ENCODE data around the gene DGKD.

- TF ChIP-seq TAF1 (IDR thresholded peaks at IDR 0.05; ENCODE audit: borderline replicate concordance, insufficient read depth, low read length) (no peak), POLR2AphosphoS5 (IDR thresholded peaks at IDR 0.05; ENCODE audit: low read depth, low read length) (no peak), SIN3A (IDR thresholded peaks at IDR 0.05; ENCODE audit: borderline replicate concordance, insufficient read depth, low read length) (no peak)
- TF ChIP-seq, protein P1, sequence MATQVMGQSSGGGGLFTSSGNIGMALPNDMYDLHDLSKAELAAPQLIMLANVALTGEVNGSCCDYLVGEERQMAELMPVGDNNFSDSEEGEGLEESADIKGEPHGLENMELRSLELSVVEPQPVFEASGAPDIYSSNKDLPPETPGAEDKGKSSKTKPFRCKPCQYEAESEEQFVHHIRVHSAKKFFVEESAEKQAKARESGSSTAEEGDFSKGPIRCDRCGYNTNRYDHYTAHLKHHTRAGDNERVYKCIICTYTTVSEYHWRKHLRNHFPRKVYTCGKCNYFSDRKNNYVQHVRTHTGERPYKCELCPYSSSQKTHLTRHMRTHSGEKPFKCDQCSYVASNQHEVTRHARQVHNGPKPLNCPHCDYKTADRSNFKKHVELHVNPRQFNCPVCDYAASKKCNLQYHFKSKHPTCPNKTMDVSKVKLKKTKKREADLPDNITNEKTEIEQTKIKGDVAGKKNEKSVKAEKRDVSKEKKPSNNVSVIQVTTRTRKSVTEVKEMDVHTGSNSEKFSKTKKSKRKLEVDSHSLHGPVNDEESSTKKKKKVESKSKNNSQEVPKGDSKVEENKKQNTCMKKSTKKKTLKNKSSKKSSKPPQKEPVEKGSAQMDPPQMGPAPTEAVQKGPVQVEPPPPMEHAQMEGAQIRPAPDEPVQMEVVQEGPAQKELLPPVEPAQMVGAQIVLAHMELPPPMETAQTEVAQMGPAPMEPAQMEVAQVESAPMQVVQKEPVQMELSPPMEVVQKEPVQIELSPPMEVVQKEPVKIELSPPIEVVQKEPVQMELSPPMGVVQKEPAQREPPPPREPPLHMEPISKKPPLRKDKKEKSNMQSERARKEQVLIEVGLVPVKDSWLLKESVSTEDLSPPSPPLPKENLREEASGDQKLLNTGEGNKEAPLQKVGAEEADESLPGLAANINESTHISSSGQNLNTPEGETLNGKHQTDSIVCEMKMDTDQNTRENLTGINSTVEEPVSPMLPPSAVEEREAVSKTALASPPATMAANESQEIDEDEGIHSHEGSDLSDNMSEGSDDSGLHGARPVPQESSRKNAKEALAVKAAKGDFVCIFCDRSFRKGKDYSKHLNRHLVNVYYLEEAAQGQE (IDR thresholded peaks at IDR 0.05; ENCODE audit: insufficient read depth in 1 of 2, low read depth in 2 of 2, low read length in 2 of 2): no peak
These were observed 79.5 kb downstream of the DGKD start for GRCh38 chr2:233433794-233434193.
